Suprapubic skin (tissue), 3 donors: ENCODE results near the gene C4orf46.

ENCODE experiments used
- EP300 ChIP-seq: sonication (generic); formaldehyde crosslinking; IDR thresholded peaks from one replicate; pipeline ENCODE4 v1.6.1; 2017; ENCODE audit warnings: antibody characterized with exemption
- POLR2A ChIP-seq, 2 donors: fragments of 450-650 bp; IDR thresholded peaks; one replicate each; pipeline ENCODE4 v1.6.1; 2017; ENCODE audit warnings: antibody characterized with exemption in 2 of 2, mild to moderate bottlenecking in 2 of 2, moderate library complexity in 2 of 2
- TF ChIP-seq, protein P1 (sequence below), 2 donors: fragments of 200-600 bp in 1 of 2; fragments of 450-650 bp in 1 of 2; sonication (generic) in 1 of 2; IDR thresholded peaks; one replicate each; pipeline ENCODE4 v1.5.1; 2016 to 2019; ENCODE audit warnings: antibody characterized with exemption in 2 of 2, mild to moderate bottlenecking in 1 of 2, moderate library complexity in 1 of 2

DNA sequence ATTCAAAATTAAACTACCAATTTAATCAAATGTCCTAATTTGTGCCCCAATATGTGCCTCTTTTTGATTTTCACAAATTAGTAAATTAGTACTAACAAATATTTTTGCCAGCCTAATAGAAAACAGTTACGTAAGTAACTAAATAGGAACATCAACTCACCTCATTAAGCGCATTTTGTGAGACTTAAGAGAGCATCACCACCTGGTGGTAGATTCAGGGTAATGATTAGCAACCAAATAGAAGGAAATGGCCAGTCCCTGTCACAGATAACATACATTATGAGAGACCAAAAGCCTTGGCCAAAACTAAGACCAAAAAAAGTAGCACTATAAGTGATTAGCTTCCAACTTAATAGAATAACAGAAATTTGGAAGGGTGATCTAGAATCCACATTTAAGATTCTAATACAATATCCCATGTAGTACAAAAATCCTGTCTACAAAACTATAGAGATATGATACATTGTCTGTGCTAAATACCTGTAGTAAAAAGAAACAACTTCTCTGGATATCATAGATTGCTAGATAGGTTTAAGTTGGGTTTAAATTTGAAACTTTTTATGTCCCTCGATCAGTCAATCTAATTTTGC, 46.7 kb downstream of the C4orf46 start:
- TF ChIP-seq, protein P1, sequence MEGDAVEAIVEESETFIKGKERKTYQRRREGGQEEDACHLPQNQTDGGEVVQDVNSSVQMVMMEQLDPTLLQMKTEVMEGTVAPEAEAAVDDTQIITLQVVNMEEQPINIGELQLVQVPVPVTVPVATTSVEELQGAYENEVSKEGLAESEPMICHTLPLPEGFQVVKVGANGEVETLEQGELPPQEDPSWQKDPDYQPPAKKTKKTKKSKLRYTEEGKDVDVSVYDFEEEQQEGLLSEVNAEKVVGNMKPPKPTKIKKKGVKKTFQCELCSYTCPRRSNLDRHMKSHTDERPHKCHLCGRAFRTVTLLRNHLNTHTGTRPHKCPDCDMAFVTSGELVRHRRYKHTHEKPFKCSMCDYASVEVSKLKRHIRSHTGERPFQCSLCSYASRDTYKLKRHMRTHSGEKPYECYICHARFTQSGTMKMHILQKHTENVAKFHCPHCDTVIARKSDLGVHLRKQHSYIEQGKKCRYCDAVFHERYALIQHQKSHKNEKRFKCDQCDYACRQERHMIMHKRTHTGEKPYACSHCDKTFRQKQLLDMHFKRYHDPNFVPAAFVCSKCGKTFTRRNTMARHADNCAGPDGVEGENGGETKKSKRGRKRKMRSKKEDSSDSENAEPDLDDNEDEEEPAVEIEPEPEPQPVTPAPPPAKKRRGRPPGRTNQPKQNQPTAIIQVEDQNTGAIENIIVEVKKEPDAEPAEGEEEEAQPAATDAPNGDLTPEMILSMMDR (IDR thresholded peaks at IDR 0.05) = peak; percentile 50 to 77
- TF ChIP-seq POLR2A (IDR thresholded peaks at IDR 0.05) (no peak), EP300 (no peak)
